T-cell (primary cell): ENCODE results near the gene CACNA1I. TPM values are rescaled to one million over a fixed set of nuclear protein-coding genes. Genes with fewer than 3 reads are reported as not detected.

Experiments
- ATAC-seq, 4 experiments: fragments of 200-7000 bp in 3 of 4; fragments of 150-1000 bp in 1 of 4; cut with Tn5 transposase; replicated peaks in 1 of 4; 1 replicate in 3 of 4; 2 replicates in 1 of 4; pipeline ENCODE4 v1.10.0; 2021; ENCODE audit warnings: moderate library complexity in 3 of 4, mild to moderate bottlenecking in 2 of 4, moderate number of reproducible peaks in 1 of 4
- CTCF ChIA-PET, 2 donors: fragments of 300-600 bp; sonication (Branson Sonifier 250); formaldehyde crosslinking; loops; one replicate each; lab custom pipeline; 2022; ENCODE audit warnings: antibody characterized with exemption in 2 of 2; lab: Charles Lee
- POLR2A ChIA-PET, 2 donors: fragments of 300-600 bp; sonication (Branson Sonifier 250); formaldehyde crosslinking; loops; one replicate each; lab custom pipeline; 2022; ENCODE audit warnings: antibody characterized with exemption in 2 of 2; lab: Charles Lee
- DNase-seq, 35 experiments: peaks; one replicate each; pipeline versions ENCODE4 v3.0.0 to v3.0.0-alpha.2; 2013 to 2023
- H3K27ac ChIP-seq: one replicate; pipeline ENCODE4 v1.5.1; 2013; ENCODE audit warnings: low read length
- H3K27me3 ChIP-seq, 2 experiments: replicated peaks in 1 of 2; 1 replicate in 1 of 2; 2 replicates in 1 of 2; pipeline versions ENCODE4 v1.6.1 to v1.7.0; 2013; ENCODE audit warnings: low read length in 1 of 2, mixed read lengths in 1 of 2; ENCODE audit not compliant: control insufficient read depth in 2 of 2, insufficient read depth in 2 of 2; ENCODE audit errors: extremely low read depth in 1 of 2
- H3K36me3 ChIP-seq, 2 donors: 1 replicate in 1 of 2; 2 replicates in 1 of 2; pipeline versions ENCODE4 v1.6.1 to v1.7.0; 2013; ENCODE audit warnings: low read length in 1 of 2; ENCODE audit not compliant: control insufficient read depth in 2 of 2, insufficient read depth in 1 of 2; ENCODE audit errors: extremely low read depth in 1 of 2
- H3K4me1 ChIP-seq, 2 experiments: 1 replicate in 1 of 2; 2 replicates in 1 of 2; pipeline versions ENCODE4 v1.6.1 to v1.7.0; 2013; ENCODE audit warnings: low read length in 2 of 2, mixed read lengths in 1 of 2; ENCODE audit not compliant: insufficient read depth in 2 of 2, control insufficient read depth in 1 of 2; ENCODE audit errors: extremely low read depth in 1 of 2
- H3K4me3 ChIP-seq, 2 donors: 1 replicate in 1 of 2; 2 replicates in 1 of 2; pipeline versions ENCODE4 v1.5.1 to v1.7.0; 2013; ENCODE audit warnings: mild to moderate bottlenecking in 2 of 2, low read length in 1 of 2, moderate library complexity in 1 of 2; ENCODE audit not compliant: control insufficient read depth in 1 of 2; ENCODE audit errors: extremely low read depth in 1 of 2
- H3K9me3 ChIP-seq: 2 replicates; pipeline ENCODE4 v1.7.0; 2013
- H3K27ac Mint-ChIP-seq, 2 donors: one replicate each; pipeline ENCODE4 v1.8.0; 2020 to 2021; ENCODE audit warnings: mild to moderate bottlenecking in 2 of 2, mixed read lengths in 2 of 2
- H3K27me3 Mint-ChIP-seq, 2 donors: one replicate each; pipeline ENCODE4 v1.8.0; 2021 to 2022; ENCODE audit warnings: mixed read lengths in 2 of 2
- H3K36me3 Mint-ChIP-seq: one replicate; pipeline ENCODE4 v1.8.0; 2021; ENCODE audit warnings: mixed read lengths
- H3K4me1 Mint-ChIP-seq, 3 donors: one replicate each; pipeline ENCODE4 v1.8.0; 2020 to 2022; ENCODE audit warnings: mixed read lengths in 3 of 3, mild to moderate bottlenecking in 1 of 3
- H3K4me3 Mint-ChIP-seq, 3 donors: one replicate each; pipeline ENCODE4 v1.8.0; 2020 to 2022; ENCODE audit warnings: mild to moderate bottlenecking in 3 of 3, mixed read lengths in 3 of 3, moderate library complexity in 3 of 3
- H3K9me3 Mint-ChIP-seq, 3 donors: one replicate each; pipeline ENCODE4 v1.8.0; 2020 to 2022; ENCODE audit warnings: mixed read lengths in 3 of 3
- WGBS: methylation state at CpG from one replicate; pipeline ENCODE4 v1.1.5; 2013; ENCODE audit warnings: missing lambda C conversion rate; ENCODE audit not compliant: insufficient coverage; 5-methylcytosine and 5-hydroxymethylcytosine counted together
- total RNA-seq, 35 experiments: library from RNA in 6 of 35; stranded (reverse) in 6 of 35; fragments of 120-200 nt in 1 of 35; gene quantifications; one replicate each; pipeline versions ENCODE4 v1.2.1 to v1.2.4 and lab custom pipeline; 2013 to 2026

Gene CACNA1I
- total RNA-seq, 5 donors from 2014 or later (not counting 1 experiment from before 2014, with no cell fraction given): 16.1 to 32.9 (median 28.8) TPM

- ATAC-seq: no peak
- no peaks in the 10 kb centered on the region for H3K36me3 Mint-ChIP-seq
- POLR2A ChIA-PET: interaction anchor here in 1 of 2 donors (0.6 kb wide), 1 partner anchor 137 kb away, joined by 4 read pairs; no protein-coding TSS in a partner anchor
These were observed 137.3 kb downstream of the CACNA1I start for GRCh38 chr22:39707816-39708215.

GRCh38 chr22:39710380-39711150 is 140.0 kb downstream of the CACNA1I start:
- DNase-seq (no peak), ATAC-seq (no peak)
- POLR2A ChIA-PET: no interaction called here
- Histone ChIP-seq H3K27me3 (peaks cover 0 to 30% of the 10 kb centered on the region in 2 experiments), H3K4me1 (no peaks in the 10 kb centered on the region), H3K4me3 (no peak overlapping the region), H3K27ac (no peak overlapping the region), H3K36me3 (no peaks in the 10 kb centered on the region), H3K9me3 (no peaks in the 10 kb centered on the region)
- no peaks in the 10 kb centered on the region for H3K36me3 Mint-ChIP-seq
- 82% methylated on average over 14 of the region's 15 CpGs for WGBS
- no peaks in the 10 kb centered on the region for H3K4me1 Mint-ChIP-seq
- no peaks in the 10 kb centered on the region for H3K9me3 Mint-ChIP-seq
- H3K27me3 Mint-ChIP-seq: peaks cover 0 to 9% of the 10 kb centered on the region in 2 donors
- H3K4me3 Mint-ChIP-seq: no peak overlapping the region
- CTCF ChIA-PET: no interaction called here
- H3K27ac Mint-ChIP-seq: no peak overlapping the region

More at GRCh38 chr22:39707816-39708215, 137.3 kb downstream of the CACNA1I start:
- H3K27ac ChIP-seq: no peak overlapping the region
- Mint-ChIP-seq H3K9me3 (no peaks in the 10 kb centered on the region), H3K27me3 (peaks cover 0 to 8% of the 10 kb centered on the region in 2 donors), H3K27ac (no peak overlapping the region), H3K4me1 (no peaks in the 10 kb centered on the region), H3K4me3 (no peak overlapping the region)
- peaks cover 0 to 32% of the 10 kb centered on the region in 2 experiments for H3K27me3 ChIP-seq
- no peak for DNase-seq
- no peaks in the 10 kb centered on the region for H3K9me3 ChIP-seq
- no peaks in the 10 kb centered on the region for H3K4me1 ChIP-seq
- CTCF ChIA-PET: no interaction called here
- no CpG with 5 or more reads among the region's 5 CpGs for WGBS
- H3K36me3 ChIP-seq: no peaks in the 10 kb centered on the region
- H3K4me3 ChIP-seq: no peak overlapping the region

DNA sequence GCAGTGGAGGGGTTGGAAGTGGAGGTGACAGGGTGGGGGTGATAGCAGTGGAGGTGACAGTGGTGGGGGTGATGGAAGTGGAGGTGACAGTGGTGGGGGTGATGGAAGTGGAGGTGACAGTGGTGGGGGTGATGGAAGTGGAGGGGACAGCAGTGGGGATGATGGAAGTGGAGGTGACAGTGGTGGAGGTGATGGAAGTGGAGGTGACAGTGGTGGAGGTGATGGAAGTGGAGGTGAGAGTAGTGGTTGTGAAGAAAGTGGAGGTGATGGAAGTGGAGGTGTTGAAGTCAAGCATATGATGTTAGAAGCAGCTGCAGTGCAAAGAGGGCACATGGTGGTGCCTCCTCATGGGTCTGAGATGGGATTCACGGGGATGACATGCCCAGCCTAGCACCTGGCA is 141.5 kb downstream of the CACNA1I start:
- Histone ChIP-seq H3K4me1 (no peaks in the 10 kb centered on the region), H3K27ac (no peak overlapping the region), H3K4me3 (no peak overlapping the region), H3K27me3 (peaks cover 0 to 31% of the 10 kb centered on the region in 2 experiments), H3K36me3 (no peaks in the 10 kb centered on the region), H3K9me3 (no peaks in the 10 kb centered on the region)
- Mint-ChIP-seq H3K9me3 (no peaks in the 10 kb centered on the region), H3K27ac (no peak overlapping the region), H3K36me3 (no peaks in the 10 kb centered on the region), H3K4me1 (no peaks in the 10 kb centered on the region), H3K27me3 (peaks cover 0 to 9% of the 10 kb centered on the region in 2 donors), H3K4me3 (no peak overlapping the region)
- ATAC-seq (no peak), DNase-seq (no peak)
- ChIA-PET CTCF (no interaction called here), POLR2A (no interaction called here)
- 89% methylated on average over 1 of the region's 1 CpG for whole genome bisulfite sequencing

DNA sequence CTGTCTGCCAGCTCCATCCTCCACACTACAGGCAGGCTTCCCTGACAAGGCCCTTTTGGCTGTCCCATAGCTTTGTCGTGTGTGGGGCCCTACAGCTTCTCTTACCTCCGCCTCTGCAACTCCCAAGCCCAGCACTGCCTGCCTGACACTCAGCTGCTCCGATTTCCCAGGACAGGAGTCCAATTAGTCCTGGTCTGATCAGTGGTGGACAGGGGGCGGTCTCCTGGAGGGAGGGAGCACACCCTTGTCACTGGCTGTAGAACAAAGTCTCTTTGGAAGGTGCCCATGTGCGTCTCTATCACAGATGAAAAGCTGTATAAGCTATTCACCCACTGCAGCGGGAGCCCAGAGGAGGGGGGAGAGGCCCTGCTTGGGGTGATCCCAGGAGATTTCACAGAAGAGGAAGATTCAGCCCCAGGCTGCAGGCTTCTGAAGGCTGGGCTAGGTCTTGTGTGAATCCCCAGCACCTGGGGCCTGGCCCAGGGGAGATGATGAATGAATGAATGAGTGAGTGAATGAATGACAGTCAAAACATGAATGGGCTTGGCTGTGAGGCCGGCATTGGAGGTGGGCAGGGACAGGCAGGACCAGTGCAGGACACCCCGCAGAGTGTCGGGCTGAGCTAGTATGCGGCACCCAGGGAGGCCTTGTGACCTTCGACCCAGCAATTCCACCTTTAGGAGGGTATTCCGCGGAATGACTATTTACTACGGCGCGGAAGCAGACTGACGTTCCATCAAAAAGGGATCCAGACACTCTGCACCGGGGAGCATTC is 142.4 kb downstream of the CACNA1I start:
- no peaks in the 10 kb centered on the region for H3K36me3 ChIP-seq
- 88% methylated on average over 12 of the region's 18 CpGs for WGBS
- peaks cover 0 to 27% of the 10 kb centered on the region in 2 experiments for H3K27me3 ChIP-seq
- Mint-ChIP-seq H3K4me1 (no peaks in the 10 kb centered on the region), H3K27me3 (peaks cover 0 to 9% of the 10 kb centered on the region in 2 donors), H3K9me3 (no peaks in the 10 kb centered on the region), H3K36me3 (no peaks in the 10 kb centered on the region), H3K27ac (no peak overlapping the region), H3K4me3 (no peak overlapping the region)
- no peak overlapping the region for H3K27ac ChIP-seq
- no peaks in the 10 kb centered on the region for H3K4me1 ChIP-seq
- ChIA-PET POLR2A (no interaction called here), CTCF (no interaction called here)
- no peak for DNase-seq
- ATAC-seq: no peak
- H3K9me3 ChIP-seq: no peaks in the 10 kb centered on the region
- no peak overlapping the region for H3K4me3 ChIP-seq

GRCh38 chr22:39713799-39714290 is 143.3 kb downstream of the CACNA1I start:
- Mint-ChIP-seq H3K27ac (no peak overlapping the region), H3K36me3 (no peaks in the 10 kb centered on the region), H3K9me3 (no peaks in the 10 kb centered on the region), H3K4me3 (no peak overlapping the region), H3K4me1 (no peaks in the 10 kb centered on the region), H3K27me3 (peaks cover 0 to 8% of the 10 kb centered on the region in 2 donors)
- Histone ChIP-seq H3K27ac (no peak overlapping the region), H3K4me3 (no peak overlapping the region), H3K4me1 (no peaks in the 10 kb centered on the region), H3K9me3 (no peaks in the 10 kb centered on the region), H3K36me3 (no peaks in the 10 kb centered on the region), H3K27me3 (peaks cover 0 to 27% of the 10 kb centered on the region in 2 experiments)
- 85% methylated on average over 5 of the region's 10 CpGs for WGBS
- ChIA-PET CTCF (no interaction called here), POLR2A (no interaction called here)
- ATAC-seq (no peak), DNase-seq (no peak)

- no peaks in the 10 kb centered on the region for H3K36me3 ChIP-seq
- 85% methylated on average over 7 of the region's 8 CpGs for WGBS
- no peak overlapping the region for H3K4me3 ChIP-seq
- no peaks in the 10 kb centered on the region for H3K9me3 ChIP-seq
- H3K9me3 Mint-ChIP-seq: no peaks in the 10 kb centered on the region
- peaks cover 0 to under 1% of the 10 kb centered on the region in 2 experiments for H3K4me1 ChIP-seq
- H3K4me3 Mint-ChIP-seq: no peak overlapping the region
- peaks cover 0 to 8% of the 10 kb centered on the region in 2 donors for H3K27me3 Mint-ChIP-seq
- peaks cover 0 to 23% of the 10 kb centered on the region in 2 experiments for H3K27me3 ChIP-seq
- H3K4me1 Mint-ChIP-seq: peaks cover 0 to 3% (median 0%) of the 10 kb centered on the region in 3 donors
- ChIA-PET CTCF (no interaction called here), POLR2A (no interaction called here)
- no peaks in the 10 kb centered on the region for H3K36me3 Mint-ChIP-seq
- DNase-seq (no peak), ATAC-seq (no peak)
- no peak overlapping the region for H3K27ac ChIP-seq
- H3K27ac Mint-ChIP-seq: no peak overlapping the region
These were observed 143.8 kb downstream of the CACNA1I start for GRCh38 chr22:39714321-39714720.
